SU-DHL-6 (cell line): ENCODE results near the gene CENPC.

ENCODE experiments used
- H2AFZ ChIP-seq: fragments of 200-600 bp; sonication (generic); 2 replicates; pipeline ENCODE4 v1.6.1; 2014; ENCODE audit warnings: low read depth, mild to moderate bottlenecking, moderate library complexity, mixed read lengths, antibody characterized with exemption, low read length; ENCODE audit not compliant: severe bottlenecking
- H3F3A ChIP-seq: fragments of 200-600 bp; shearing (Covaris generic); 2 replicates; pipeline ENCODE4 v1.6.0; 2016; ENCODE audit warnings: antibody characterized with exemption, mild to moderate bottlenecking; ENCODE audit not compliant: insufficient read depth
- H3K27ac ChIP-seq: fragments of 200-600 bp; sonication (generic); 2 replicates; pipeline ENCODE4 v1.5.1; 2016; ENCODE audit warnings: low read depth, mild to moderate bottlenecking, low read length, moderate library complexity, mixed read lengths
- H3K27me3 ChIP-seq: fragments of 200-600 bp; sonication (generic), shearing (Covaris generic); 2 replicates; pipeline ENCODE4 v1.6.0; 2014; ENCODE audit warnings: mild to moderate bottlenecking, low read length
- H3K36me3 ChIP-seq: fragments of 200-600 bp; sonication (generic); 2 replicates; pipeline ENCODE4 v1.6.1; 2014; ENCODE audit warnings: mild to moderate bottlenecking, low read length, mixed read lengths
- H3K4me2 ChIP-seq: fragments of 300-600, 200-600 bp; shearing (Covaris generic), sonication (generic); 2 replicates; pipeline ENCODE4 v1.6.0; 2014; ENCODE audit warnings: low read length, low read depth, mild to moderate bottlenecking; ENCODE audit not compliant: poor library complexity, severe bottlenecking
- H3K4me3 ChIP-seq: fragments of 200-600 bp; sonication (generic); 2 replicates; pipeline ENCODE4 v1.5.1; 2014; ENCODE audit warnings: antibody characterized with exemption, low read length, mild to moderate bottlenecking, mixed read lengths; ENCODE audit not compliant: insufficient read depth, poor library complexity, severe bottlenecking
- H3K79me2 ChIP-seq: fragments of 200-600 bp; sonication (generic); 2 replicates; pipeline ENCODE4 v1.6.1; 2014; ENCODE audit warnings: mild to moderate bottlenecking, low read length, moderate library complexity; ENCODE audit not compliant: insufficient read depth
- H3K9ac ChIP-seq: fragments of 200-600 bp; sonication (generic); 2 replicates; pipeline ENCODE4 v1.7.0; 2014; ENCODE audit warnings: mild to moderate bottlenecking, low read length
- H3K9me2 ChIP-seq: fragments of 200-600 bp; sonication (generic); replicated peaks from 2 replicates; pipeline ENCODE4 v1.6.1; 2014; ENCODE audit warnings: low read length; ENCODE audit not compliant: insufficient read depth
- H3K9me3 ChIP-seq: fragments of 200-600 bp; sonication (generic); 2 replicates; pipeline ENCODE4 v1.6.1; 2014; ENCODE audit warnings: low read length, mixed read lengths; ENCODE audit not compliant: insufficient read depth
- H4K20me1 ChIP-seq: fragments of 200-600 bp; sonication (generic); 2 replicates; pipeline ENCODE4 v1.6.1; 2014; ENCODE audit warnings: low read depth, mild to moderate bottlenecking, antibody characterized with exemption, low read length, moderate library complexity, mixed read lengths
- EZH2phosphoT487 ChIP-seq: fragments of 200-600 bp; sonication (generic), shearing (Covaris generic); conservative IDR thresholded peaks from 2 replicates; pipeline ENCODE4 v1.6.1; 2018; ENCODE audit warnings: mild to moderate bottlenecking, antibody characterized with exemption, low read length, moderate library complexity, mixed read lengths
- TF ChIP-seq, protein P1 (sequence below): fragments of 200-600 bp; sonication (generic); IDR thresholded peaks from one replicate; pipeline ENCODE4 v1.5.1; 2017; ENCODE audit warnings: antibody characterized with exemption, mild to moderate bottlenecking, low read length, moderate library complexity; ENCODE audit not compliant: insufficient read depth, poor library complexity, severe bottlenecking

Gene CENPC, protein sequence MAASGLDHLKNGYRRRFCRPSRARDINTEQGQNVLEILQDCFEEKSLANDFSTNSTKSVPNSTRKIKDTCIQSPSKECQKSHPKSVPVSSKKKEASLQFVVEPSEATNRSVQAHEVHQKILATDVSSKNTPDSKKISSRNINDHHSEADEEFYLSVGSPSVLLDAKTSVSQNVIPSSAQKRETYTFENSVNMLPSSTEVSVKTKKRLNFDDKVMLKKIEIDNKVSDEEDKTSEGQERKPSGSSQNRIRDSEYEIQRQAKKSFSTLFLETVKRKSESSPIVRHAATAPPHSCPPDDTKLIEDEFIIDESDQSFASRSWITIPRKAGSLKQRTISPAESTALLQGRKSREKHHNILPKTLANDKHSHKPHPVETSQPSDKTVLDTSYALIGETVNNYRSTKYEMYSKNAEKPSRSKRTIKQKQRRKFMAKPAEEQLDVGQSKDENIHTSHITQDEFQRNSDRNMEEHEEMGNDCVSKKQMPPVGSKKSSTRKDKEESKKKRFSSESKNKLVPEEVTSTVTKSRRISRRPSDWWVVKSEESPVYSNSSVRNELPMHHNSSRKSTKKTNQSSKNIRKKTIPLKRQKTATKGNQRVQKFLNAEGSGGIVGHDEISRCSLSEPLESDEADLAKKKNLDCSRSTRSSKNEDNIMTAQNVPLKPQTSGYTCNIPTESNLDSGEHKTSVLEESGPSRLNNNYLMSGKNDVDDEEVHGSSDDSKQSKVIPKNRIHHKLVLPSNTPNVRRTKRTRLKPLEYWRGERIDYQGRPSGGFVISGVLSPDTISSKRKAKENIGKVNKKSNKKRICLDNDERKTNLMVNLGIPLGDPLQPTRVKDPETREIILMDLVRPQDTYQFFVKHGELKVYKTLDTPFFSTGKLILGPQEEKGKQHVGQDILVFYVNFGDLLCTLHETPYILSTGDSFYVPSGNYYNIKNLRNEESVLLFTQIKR

DNA sequence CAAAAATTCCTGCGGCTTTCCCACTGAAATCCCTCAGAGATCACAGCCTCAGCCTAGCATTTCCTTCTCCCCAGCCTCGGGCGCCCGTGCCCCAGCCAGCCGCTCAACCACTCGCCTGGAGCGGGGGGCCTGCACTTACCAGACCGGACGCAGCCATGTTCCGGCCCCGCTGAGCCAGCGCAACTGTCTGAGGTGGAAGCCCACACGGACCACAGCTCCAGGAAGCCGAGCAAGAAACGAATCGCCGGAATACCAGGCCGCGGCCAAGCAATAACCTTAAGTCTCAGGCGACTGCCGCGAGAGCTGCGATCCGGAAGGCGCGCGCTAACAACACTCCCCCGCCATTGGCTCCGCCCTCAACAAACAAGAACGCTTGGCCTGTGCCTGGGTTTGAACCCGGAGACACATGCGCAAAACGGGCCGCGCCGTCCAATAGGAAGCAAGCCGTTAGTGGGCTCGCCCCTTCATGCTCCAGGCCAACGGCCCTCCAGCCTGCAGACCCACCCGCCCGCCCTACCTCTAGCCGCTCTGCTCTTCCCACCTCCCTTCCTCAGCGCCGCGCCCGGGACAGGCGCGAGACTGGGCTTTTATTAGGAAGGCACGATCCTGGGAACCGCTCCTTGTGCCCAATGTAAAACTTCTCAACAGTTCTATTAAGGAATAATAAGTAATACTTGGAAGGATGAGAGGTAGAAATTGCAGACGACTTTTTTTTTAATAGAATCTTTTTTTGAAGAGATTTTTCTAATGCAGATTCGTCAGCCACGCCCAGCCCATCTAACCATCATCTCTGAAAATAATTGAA is at the start of gene CENPC:
Gene CENPC (minus strand): TSS at position 305 of the 805 bp plus-strand sequence. CDS start 148 bp downstream, at position 157.
- Histone ChIP-seq H2AFZ (peak within 1 kb of the TSS; percentile 48), H3F3A (peaks cover 10% of the 10 kb centered on the region; the same call in 1 of the 2 replicates), H3K9me2 (no peaks in the 10 kb centered on the region), H3K9me3 (no peaks in the 10 kb centered on the region), H3K4me3 (peak within 1 kb of the TSS; percentile 96), H3K36me3 (peaks cover 4% of the 10 kb centered on the region; the same call in 1 of the 2 replicates), H3K9ac (peak within 1 kb of the TSS; percentile 89), H3K4me2 (peak within 1 kb of the TSS; percentile 93), H3K79me2 (peaks cover 37% of the 10 kb centered on the region), H4K20me1 (no peaks in the 10 kb centered on the region; the same call in 1 of the 2 replicates), H3K27me3 (no peaks in the 10 kb centered on the region), H3K27ac (peak within 1 kb of the TSS; percentile 79)
- no peak for TF ChIP-seq EZH2phosphoT487
- TF ChIP-seq, protein P1, sequence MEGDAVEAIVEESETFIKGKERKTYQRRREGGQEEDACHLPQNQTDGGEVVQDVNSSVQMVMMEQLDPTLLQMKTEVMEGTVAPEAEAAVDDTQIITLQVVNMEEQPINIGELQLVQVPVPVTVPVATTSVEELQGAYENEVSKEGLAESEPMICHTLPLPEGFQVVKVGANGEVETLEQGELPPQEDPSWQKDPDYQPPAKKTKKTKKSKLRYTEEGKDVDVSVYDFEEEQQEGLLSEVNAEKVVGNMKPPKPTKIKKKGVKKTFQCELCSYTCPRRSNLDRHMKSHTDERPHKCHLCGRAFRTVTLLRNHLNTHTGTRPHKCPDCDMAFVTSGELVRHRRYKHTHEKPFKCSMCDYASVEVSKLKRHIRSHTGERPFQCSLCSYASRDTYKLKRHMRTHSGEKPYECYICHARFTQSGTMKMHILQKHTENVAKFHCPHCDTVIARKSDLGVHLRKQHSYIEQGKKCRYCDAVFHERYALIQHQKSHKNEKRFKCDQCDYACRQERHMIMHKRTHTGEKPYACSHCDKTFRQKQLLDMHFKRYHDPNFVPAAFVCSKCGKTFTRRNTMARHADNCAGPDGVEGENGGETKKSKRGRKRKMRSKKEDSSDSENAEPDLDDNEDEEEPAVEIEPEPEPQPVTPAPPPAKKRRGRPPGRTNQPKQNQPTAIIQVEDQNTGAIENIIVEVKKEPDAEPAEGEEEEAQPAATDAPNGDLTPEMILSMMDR: no peak

DNA sequence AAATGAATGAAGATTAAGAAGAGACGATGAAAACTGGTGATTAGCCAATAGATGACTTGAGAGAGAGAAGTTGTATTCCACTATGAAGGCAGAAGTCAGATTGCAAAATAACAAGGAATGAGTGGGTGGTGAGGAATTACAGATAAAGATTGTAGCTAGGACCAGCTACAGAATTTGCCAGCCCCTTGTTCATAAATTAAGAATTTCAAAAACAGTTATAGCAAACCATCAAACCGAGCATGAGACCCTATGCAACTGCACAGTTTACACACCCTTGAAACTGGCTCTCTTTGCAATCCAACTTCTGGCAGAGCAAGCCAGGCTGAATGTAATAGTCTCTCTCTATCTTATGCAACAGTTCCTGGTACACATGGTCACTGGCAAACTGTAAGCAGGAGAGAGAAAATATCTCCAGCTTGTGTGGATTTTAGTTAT is 48.5 kb upstream of the CENPC start:
- no peaks in the 10 kb centered on the region for H3K9me3 ChIP-seq
- H3K9ac ChIP-seq: no peak overlapping the region
- no peak overlapping the region for H2AFZ ChIP-seq
- H3K9me2 ChIP-seq: no peaks in the 10 kb centered on the region
- H4K20me1 ChIP-seq: no peaks in the 10 kb centered on the region
- H3K36me3 ChIP-seq: 0 out of 2 replicates have a peak, but pooled peaks cover 8% of the 10 kb centered on the region
- no peaks in the 10 kb centered on the region for H3F3A ChIP-seq
- no peak overlapping the region for H3K27ac ChIP-seq
- no peak overlapping the region for H3K4me3 ChIP-seq
- no peaks in the 10 kb centered on the region for H3K79me2 ChIP-seq
- no peak overlapping the region for H3K4me2 ChIP-seq
- TF ChIP-seq, protein P1: no peak
- no peak for TF ChIP-seq EZH2phosphoT487
- no peaks in the 10 kb centered on the region for H3K27me3 ChIP-seq

DNA sequence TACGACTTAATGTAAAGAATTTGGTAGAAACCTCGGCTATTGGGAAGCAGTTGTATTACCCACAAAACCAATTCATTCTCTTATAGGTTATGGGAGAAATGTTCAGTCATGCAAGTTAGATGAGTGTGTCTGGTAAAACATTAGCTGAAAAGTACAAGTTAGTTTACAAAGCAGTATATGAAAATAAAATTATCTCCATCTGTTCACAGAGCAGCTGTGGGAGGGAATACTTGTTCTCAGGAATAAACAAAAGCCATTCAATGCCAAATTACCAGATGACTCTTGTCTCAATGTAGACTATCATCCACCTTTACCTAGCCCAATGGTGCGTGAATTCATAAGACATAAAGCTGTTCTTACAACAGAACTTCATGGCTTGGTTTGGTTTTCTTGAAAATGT is 41.9 kb upstream of the CENPC start:
- no peak overlapping the region for H3K4me2 ChIP-seq
- no peak overlapping the region for H2AFZ ChIP-seq
- peaks cover 4% of the 10 kb centered on the region; the same call in 1 of the 2 replicates for H3K36me3 ChIP-seq
- TF ChIP-seq EZH2phosphoT487: no peak
- TF ChIP-seq, protein P1: no peak
- no peaks in the 10 kb centered on the region for H3K9me3 ChIP-seq
- no peak overlapping the region for H3K4me3 ChIP-seq
- no peaks in the 10 kb centered on the region for H3K9me2 ChIP-seq
- no peaks in the 10 kb centered on the region for H3K79me2 ChIP-seq
- no peak overlapping the region for H3K9ac ChIP-seq
- H3K27ac ChIP-seq: no peak overlapping the region
- H4K20me1 ChIP-seq: no peaks in the 10 kb centered on the region
- H3F3A ChIP-seq: no peaks in the 10 kb centered on the region
- H3K27me3 ChIP-seq: no peaks in the 10 kb centered on the region
